Activated CD8-positive, alpha-beta memory T cell treated with anti-CD3 and anti-CD28 coated beads for 1 hour (primary cell): ENCODE data around the gene ANKRD18A.
"Not testable (repeated sequence)": the region's sequence is repeated elsewhere in the genome, so short reads cannot be mapped to it uniquely, and the experiment has no call there.

ENCODE experiments used
- DNase-seq, 2 donors: peaks; one replicate each; pipeline ENCODE4 v3.0.0-alpha.2; 2020; ENCODE audit warnings: low read depth in 1 of 2; ENCODE audit errors: extremely low read depth in 1 of 2

The ANKRD18A gene

GRCh38 chr9:38546497-38547163 is 73.8 kb downstream of the ANKRD18A start:
- not testable (repeated sequence) for DNase-seq

GRCh38 chr9:38540535-38540934 is 79.9 kb downstream of the ANKRD18A start:
- DNase-seq = not testable (repeated sequence)

DNA sequence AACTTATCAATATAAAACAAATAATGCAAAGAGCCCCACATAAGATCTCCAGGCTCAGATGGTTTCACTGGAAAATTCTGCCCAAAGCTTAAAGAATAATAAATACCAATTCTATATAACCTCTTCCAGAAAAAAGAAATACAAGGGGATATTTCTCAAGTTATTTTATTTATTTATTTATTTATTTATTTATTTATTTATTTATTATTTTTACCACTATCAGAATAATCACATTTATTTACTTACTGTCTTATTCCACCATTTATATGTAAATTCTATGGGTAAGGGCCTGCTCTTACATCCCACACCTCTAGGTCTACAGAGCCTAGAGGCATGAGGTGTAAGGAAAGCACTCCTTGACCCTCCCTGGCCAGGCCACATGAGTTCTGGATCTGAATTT is 91.1 kb downstream of the ANKRD18A start:
- DNase-seq = no peak

GRCh38 chr9:38527503-38527902 is 92.9 kb downstream of the ANKRD18A start:
- no peak for DNase-seq

DNA sequence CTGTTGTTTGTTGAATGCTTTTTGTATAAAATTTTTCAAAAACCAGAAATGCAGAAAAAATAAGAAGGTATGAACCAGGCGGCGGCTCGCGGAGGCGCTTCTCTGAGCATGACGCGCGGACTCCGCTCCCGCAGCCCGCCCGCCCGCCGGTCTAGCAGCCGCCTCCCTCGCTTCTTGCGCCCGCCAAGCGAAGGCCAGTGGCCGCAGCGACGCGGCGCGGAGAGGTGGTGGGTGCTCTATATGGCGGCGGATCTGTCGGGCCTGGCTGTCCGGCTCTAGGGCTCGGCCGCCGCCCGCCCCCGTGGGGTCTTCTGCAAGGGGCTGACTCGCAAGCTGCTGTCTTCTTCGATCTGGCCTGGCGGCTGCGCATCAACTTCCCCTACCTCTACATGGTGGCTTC is 93.8 kb downstream of the ANKRD18A start:
- no peak for DNase-seq

DNA sequence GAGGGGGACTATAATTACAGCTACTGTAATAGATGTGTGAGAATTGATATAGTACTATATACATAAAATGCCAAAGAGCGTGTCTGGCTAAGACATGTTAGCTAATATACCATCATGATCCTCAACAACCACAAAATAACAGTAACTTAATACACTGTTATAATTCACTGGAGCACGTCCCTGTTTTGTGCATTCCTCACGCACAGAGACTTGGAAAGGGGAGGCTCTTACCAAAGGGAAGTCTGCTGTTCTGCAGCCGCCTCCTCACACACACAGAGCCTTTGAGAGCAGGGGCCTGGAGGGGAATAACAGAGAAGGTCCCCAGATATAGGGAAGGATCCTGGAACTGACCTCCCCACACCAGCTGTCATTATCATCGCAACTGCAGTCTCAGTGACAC is 97.3 kb downstream of the ANKRD18A start:
- no peak for DNase-seq

GRCh38 chr9:38521762-38522161 is 98.6 kb downstream of the ANKRD18A start:
- DNase-seq = no peak
